ENCODE measurements around the gene GBP5.
"Not testable (repeated sequence)": the region's sequence is repeated elsewhere in the genome, so short reads cannot be mapped to it uniquely, and the experiment has no call there.

The GBP5 gene

DNA sequence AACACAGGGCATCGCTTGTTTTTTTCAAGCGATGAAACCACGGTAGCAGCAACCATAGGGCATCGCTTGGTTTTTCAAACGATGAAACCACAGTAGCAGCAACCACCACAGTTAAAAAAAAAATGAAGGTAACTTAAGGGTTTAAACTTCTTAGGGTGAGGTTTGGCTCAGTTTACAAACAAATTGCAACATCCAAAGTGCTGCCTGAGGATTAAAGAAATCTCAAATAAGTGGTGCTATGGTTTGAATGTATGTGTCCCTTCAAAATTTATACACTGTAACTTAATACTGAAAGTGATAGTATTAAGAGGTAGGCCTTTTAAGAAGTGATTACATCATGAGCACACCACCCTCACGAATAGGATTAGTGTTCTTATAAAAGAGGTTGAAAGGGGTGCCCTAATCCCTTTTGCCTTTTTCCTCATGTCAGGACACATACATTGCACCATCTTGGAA is 6.4 kb upstream of the GBP5 start:
- DNase-seq = no peak

GRCh38 chr1:89277725-89278124 is 5.1 kb upstream of the GBP5 start:
- no peak for DNase-seq

- no peak for DNase-seq
Measured at GRCh38 chr1:89276690-89277089, 4.0 kb upstream of the GBP5 start.

GRCh38 chr1:89274411-89274857 is 1.8 kb upstream of the GBP5 start:
- no peak for DNase-seq

DNA sequence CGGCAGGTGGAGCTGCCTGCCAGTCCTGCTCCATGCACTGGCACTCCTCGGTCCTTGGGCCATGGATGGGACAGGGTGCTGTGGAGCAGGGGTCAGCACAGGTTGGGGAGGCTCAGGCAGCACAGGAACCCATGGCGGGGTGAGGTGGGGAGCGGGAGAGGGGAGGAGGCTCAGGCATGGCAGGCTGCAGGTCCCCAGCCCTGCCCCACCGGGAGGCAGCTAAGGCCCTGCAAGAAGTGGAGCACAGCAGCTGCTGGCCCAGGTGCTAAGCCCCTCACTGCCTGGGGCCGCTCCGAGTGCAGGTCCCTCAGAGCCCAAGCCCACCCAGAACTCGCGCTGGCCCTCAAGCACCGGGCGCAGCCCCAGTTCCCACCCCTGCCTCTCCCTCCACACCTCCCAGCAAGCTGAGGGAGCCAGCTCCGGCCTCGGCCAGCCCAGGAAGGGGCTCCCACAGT is 691 bp upstream of the GBP5 start:
- no peak for DNase-seq

DNA sequence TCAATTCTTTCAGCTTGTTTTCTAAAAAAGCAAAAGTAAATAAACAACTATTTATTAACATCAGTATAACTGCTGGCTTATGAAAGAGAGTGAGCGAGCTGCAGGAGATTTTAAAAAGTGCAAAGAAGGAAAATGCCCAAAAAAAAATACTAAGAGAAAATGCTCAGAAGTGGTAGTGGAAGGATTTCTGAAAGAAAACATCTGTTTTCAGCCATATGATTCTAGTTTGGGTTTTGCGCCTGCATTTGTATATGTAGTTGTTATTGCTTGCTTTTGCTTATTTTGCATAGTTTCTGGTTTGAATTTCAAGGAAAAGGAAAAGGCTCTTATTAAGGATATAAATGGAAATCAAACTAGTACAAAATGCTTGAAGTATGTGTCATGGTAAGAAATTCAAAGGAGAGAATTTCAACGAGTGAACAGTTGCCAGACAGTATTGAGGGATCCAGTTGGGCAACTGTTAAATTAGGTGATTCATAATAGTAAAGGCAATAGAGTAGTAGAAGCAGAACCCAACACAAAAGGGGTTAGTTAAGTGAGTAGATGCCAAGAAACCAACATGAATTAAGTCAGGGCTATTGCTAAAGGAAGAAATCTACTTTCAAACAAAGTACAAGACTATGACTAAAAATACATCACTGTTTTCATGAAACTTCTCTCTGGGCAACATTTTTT is 1.2 kb downstream of the GBP5 start:
- DNase-seq = no peak

- DNase-seq = no peak
Measured at GRCh38 chr1:89270423-89270822, 2.2 kb downstream of the GBP5 start.

GRCh38 chr1:89269277-89269676 is 3.4 kb downstream of the GBP5 start:
- no peak for DNase-seq

DNA sequence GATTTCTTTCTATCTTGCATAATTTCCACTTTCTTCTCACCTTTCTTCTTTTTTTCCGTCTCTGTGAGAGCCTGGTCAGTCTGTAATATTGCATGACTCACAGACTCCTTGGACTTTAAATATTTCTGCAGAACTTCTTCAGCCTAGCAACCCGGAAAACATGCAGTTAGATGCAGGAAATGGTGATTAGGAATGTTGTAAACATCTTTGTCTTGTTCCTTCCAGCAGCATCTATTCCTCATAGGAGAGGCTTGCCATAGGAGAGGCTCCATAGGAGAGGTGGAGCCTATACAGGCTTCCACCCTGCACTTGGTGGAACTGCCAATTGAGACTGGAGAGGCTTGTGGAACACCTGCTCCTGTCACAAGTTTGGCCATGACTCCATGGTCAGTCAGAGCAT is 10.0 kb downstream of the GBP5 start:
- DNase-seq = no peak

DNA sequence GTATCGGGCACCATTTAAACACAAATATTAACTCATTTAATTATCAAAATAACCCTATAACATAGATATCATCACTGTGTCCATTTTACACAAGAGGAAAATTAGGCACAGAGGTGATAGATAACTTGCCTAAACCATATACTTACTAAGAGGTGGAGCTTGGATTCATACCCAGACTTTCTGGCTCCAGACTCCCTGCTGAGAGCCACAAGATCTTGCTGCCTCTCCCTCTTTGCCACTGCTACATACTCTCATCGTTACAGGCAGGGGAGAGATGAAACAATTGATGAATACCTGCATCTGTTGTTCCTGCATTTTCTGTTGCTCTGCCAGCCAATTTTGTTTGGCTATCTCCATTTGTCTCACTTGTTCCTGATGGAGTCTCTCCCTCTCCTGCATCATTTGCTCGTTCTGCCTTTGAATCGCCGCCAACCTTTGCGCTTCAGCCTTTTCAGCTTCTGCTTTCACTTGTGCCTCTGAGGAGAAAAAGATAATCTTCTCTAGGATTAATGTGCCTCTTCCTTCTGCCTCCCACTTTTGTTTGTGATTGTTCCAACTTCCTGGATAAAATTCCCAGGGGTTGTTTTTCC is 10.6 kb downstream of the GBP5 start:
- no peak for DNase-seq

GRCh38 chr1:89260566-89261255 is 11.9 kb downstream of the GBP5 start:
- no peak for DNase-seq

- no peak for DNase-seq
Measured at GRCh38 chr1:89260042-89260441, 12.6 kb downstream of the GBP5 start.

DNA sequence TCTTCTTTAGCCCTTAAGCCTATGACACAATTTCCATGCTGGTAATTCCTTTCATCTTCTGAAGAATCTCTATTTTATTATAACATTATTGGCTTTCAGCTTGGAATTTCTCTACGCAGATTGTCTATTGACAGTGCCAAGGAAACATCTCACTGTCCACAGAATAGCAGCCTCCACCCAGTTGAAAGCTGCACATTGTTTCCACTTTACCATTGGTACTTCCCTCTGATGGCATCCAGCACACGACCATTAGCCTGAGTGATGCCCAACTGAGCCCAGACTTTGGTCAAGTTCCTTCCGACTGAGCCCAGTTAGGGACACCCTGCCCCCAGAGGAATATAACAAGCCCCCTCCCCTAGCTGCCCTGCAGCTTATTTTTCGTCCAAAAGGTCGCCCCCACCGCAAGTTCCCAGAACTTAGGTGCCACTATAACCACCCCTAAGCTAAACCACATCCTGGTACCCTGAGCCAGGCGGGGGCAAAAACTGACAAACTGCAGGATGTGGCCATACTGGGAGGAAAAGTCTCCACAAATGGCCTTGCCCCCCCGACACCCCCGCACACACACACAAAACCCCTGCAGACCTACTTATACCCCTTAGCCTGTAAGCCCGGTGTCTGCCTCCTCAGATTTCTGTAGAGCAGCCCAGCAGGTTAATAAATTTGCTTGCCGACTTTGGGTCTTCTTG is 13.2 kb downstream of the GBP5 start:
- DNase-seq = no peak

DNA sequence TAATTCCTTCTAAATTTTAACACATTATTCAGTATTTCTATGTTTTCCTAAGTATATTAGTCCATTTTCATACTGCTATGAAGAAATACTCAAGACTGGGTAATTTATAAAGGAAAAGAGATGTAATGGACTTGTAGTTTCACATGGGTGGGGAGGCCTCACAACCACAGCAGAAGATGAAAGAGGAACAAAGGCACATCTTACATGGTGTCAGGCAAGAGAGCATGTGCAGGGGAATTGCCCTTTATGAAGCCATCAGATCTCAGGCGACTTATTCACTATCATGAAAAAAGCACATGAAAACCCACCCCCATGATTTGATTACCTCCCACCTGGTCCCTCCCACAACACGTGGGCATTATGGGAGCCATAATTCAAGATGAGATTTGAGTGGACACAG is 15.6 kb downstream of the GBP5 start:
- DNase-seq = no peak

DNA sequence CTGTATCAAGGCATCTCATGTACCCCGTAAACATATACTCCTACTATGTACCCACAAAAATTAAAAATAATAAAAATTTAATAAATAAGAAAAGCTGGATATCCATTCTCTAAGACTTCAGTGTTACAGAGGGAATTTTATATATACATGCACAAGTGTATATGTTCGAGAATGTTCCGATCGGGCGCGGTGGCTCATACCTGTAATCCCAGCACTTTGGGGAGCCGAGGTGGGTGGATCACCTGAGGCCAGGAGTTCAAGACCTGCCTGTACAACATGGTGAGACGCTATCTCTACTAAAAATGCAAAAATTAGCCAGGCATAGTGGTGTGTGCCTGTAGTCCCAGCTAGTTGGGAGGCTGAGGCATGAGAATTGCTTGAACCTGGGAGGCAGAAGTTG is 17.1 kb downstream of the GBP5 start:
- not testable (repeated sequence) for DNase-seq

- DNase-seq = no peak
Measured at GRCh38 chr1:89254658-89255287, 17.9 kb downstream of the GBP5 start.

GRCh38 chr1:89243046-89243445 is 29.6 kb downstream of the GBP5 start:
- no peak for DNase-seq
